ENCODE results near the gene C17orf75. TPM values are rescaled to one million over a fixed set of nuclear protein-coding genes. Genes with fewer than 3 reads are reported as not detected.

Gene C17orf75
- total RNA-seq, 4 donors from 2014 or later = 5.3 to 11.0 (median 7.7) TPM

GRCh38 chr17:32303781-32304288, 38.1 kb downstream of the C17orf75 start:
- ATAC-seq (ENCODE audit: low FRiP score) (no peak), DNase-seq (ENCODE audit: low spot score) (no peak)
- TF ChIP-seq CTCF (IDR thresholded peaks at IDR 0.05) = no peak

- no peak for DNase-seq (ENCODE audit: low spot score)
- TF ChIP-seq CTCF (IDR thresholded peaks at IDR 0.05) = no peak
- no peak for ATAC-seq (ENCODE audit: low FRiP score)
These were observed 38.9 kb downstream of the C17orf75 start for GRCh38 chr17:32302860-32303649.

GRCh38 chr17:32302037-32302436, 39.9 kb downstream of the C17orf75 start:
- DNase-seq (ENCODE audit: low spot score) (no peak), ATAC-seq (ENCODE audit: low FRiP score) (no peak)
- TF ChIP-seq CTCF (IDR thresholded peaks at IDR 0.05) = no peak

- no peak for TF ChIP-seq CTCF (IDR thresholded peaks at IDR 0.05)
- ATAC-seq (ENCODE audit: low FRiP score) (no peak), DNase-seq (ENCODE audit: low spot score) (no peak)
These were observed 42.3 kb downstream of the C17orf75 start for GRCh38 chr17:32299580-32300164.

- DNase-seq (ENCODE audit: low spot score) (no peak), ATAC-seq (ENCODE audit: low FRiP score) (no peak)
- no peak for TF ChIP-seq CTCF (IDR thresholded peaks at IDR 0.05)
These were observed 43.0 kb downstream of the C17orf75 start for GRCh38 chr17:32298721-32299579.

GRCh38 chr17:32298298-32298697, 43.7 kb downstream of the C17orf75 start:
- ATAC-seq (ENCODE audit: low FRiP score) = no peak
- DNase-seq (ENCODE audit: low spot score) = no peak
- no peak for TF ChIP-seq CTCF (IDR thresholded peaks at IDR 0.05)
